GM12864 (cell line): Measurements from ENCODE around the gene GM2A.

Source experiments
- DNase-seq: peaks from one replicate; pipeline ENCODE4 v3.0.0-alpha.2; 2011; ENCODE audit warnings: low read depth
- H3K4me3 ChIP-seq: 2 replicates; pipeline ENCODE4 v1.5.1; 2011; ENCODE audit warnings: mild to moderate bottlenecking, low read depth, low read length, control low read depth
- TF ChIP-seq, protein P1 (sequence below): IDR thresholded peaks from 2 replicates; pipeline ENCODE4 v1.5.1; 2011; ENCODE audit warnings: low read depth, mild to moderate bottlenecking, moderate library complexity, low read length, control low read depth, inconsistent platforms; ENCODE audit errors: missing control alignments

The GM2A gene

GRCh38 chr5:151252762-151253604 lies at the start of gene GM2A:
TSS of gene GM2A (plus strand) at chr5:151253185. CDS start at chr5:151253217, 32 bp downstream.
- H3K4me3 ChIP-seq: peak within 1 kb of the TSS; percentile 68
- peak; percentile 99 for DNase-seq
- TF ChIP-seq, protein P1, sequence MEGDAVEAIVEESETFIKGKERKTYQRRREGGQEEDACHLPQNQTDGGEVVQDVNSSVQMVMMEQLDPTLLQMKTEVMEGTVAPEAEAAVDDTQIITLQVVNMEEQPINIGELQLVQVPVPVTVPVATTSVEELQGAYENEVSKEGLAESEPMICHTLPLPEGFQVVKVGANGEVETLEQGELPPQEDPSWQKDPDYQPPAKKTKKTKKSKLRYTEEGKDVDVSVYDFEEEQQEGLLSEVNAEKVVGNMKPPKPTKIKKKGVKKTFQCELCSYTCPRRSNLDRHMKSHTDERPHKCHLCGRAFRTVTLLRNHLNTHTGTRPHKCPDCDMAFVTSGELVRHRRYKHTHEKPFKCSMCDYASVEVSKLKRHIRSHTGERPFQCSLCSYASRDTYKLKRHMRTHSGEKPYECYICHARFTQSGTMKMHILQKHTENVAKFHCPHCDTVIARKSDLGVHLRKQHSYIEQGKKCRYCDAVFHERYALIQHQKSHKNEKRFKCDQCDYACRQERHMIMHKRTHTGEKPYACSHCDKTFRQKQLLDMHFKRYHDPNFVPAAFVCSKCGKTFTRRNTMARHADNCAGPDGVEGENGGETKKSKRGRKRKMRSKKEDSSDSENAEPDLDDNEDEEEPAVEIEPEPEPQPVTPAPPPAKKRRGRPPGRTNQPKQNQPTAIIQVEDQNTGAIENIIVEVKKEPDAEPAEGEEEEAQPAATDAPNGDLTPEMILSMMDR: no peak

DNA sequence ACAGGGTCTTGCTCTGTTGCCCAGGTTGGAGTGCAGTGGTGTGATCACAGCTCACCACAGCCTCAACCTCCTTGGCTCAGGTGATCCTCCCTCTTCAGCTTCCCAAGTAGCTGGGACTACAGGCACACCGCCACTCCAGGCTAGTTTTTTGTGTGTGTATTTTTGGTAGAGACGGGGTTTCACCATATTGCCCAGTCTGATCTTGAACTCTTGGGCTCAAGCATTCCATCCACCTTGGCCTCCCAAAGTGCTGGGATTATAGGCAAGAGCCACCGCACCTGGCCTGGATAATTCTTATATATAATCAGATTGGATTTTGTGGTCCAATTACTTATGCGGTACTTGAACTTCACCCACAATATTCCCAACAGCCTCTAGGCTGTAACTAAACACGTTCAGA lies 48.9 kb upstream of the GM2A start:
- TF ChIP-seq, protein P1: no peak
- no peak overlapping the region for H3K4me3 ChIP-seq
- no peak for DNase-seq

GRCh38 chr5:151205411-151205810 lies 47.6 kb upstream of the GM2A start:
- no peak overlapping the region for H3K4me3 ChIP-seq
- no peak for DNase-seq
- TF ChIP-seq, protein P1: no peak

DNA sequence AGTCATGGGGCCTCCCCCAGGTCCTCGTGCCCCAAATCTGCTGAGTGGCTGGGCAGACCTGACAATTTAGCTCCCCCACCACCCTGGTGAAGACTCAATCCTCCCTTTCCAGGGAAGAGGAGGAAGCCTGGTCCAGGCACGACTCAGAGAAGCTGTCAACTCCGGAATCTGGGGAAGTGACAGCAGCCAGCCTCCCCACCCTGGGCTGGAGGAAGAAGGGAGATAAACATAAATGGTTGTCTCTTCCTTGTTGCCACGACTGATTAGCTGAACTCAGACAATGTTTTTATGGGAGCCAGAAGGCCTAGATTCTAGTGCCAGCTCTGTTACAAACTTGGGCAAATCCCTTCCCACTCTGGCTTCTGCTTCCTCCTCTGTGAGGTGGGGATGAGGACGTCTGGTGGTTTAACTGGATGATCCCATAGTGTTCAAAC lies 44.5 kb upstream of the GM2A start:
- TF ChIP-seq, protein P1: no peak
- H3K4me3 ChIP-seq: no peak overlapping the region
- no peak for DNase-seq

- H3K4me3 ChIP-seq: peak overlapping the region; percentile 66
- TF ChIP-seq, protein P1: no peak
- DNase-seq: no peak
These were observed 40.6 kb upstream of the GM2A start for GRCh38 chr5:151212406-151212798.

DNA sequence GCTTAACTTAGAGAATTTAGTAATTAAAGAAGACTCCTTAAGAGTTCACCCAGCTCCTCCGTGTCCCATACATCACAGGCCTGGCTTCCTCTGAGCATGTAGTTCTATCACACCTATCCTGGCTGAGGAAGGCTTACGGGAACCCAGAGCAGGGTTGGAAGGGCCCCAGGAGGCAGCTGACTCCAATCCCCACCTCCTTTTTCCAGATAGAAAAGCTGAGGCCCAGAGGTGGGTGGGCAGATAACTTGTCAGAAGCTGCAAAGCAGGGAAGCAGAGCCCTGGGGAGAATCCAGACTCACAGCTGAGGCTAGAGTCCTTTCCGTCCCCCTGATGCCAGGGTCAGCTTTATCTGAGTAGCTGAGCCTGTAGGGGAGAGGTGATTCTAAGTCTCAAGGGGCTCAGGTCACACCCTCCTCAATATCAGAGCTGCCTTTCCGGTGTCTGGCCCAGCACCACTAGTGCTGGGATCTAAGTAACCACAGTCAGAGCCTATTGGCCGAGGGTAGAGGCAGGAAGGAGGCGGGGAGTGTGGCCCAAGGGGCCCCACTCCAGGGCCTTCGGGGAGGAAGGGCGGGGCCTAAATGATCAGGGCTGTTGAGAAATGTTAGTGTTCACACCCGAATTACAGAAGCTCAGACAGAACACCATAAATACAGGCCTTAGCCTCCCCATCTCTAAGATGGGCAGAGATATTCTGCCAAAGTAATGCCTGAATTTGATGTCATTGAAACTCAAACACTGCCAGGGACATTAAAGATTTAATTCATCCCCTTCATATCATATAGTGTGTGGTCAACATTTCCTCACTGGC lies 39.0 kb upstream of the GM2A start:
- peak overlapping the region; percentile 66 for H3K4me3 ChIP-seq
- peak; percentile 92 for DNase-seq
- TF ChIP-seq, protein P1: no peak
